Omental fat pad (tissue), 4 donors: ENCODE measurements around the gene CTTN. TPM values are rescaled to one million over a fixed set of nuclear protein-coding genes. Genes with fewer than 3 reads are reported as not detected.

ENCODE experiments used
- ATAC-seq: fragments of 150-250 bp; one replicate; pipeline ENCODE4 v1.9.1; 2016; ENCODE audit warnings: mild to moderate bottlenecking, moderate library complexity; ENCODE audit not compliant: low FRiP score
- DNase-seq: peaks from one replicate; pipeline ENCODE4 v3.0.0-alpha.2; 2019; ENCODE audit warnings: low spot score
- total RNA-seq, 4 donors: library from RNA; depleted of rRNA; stranded (reverse); fragments of >200 nt; gene quantifications; one replicate each; pipeline ENCODE4 v1.1.0, GENCODE V29; 2016
- TF ChIP-seq, protein P1 (sequence below), 3 donors: fragments of 450-650 bp; IDR thresholded peaks; one replicate each; pipeline ENCODE4 v1.5.1; 2016 to 2017; ENCODE audit warnings: antibody characterized with exemption in 3 of 3, mild to moderate bottlenecking in 3 of 3, moderate library complexity in 2 of 3

Gene CTTN
- total RNA-seq, 4 donors from 2014 or later = 240 to 341 (median 294) TPM

DNA sequence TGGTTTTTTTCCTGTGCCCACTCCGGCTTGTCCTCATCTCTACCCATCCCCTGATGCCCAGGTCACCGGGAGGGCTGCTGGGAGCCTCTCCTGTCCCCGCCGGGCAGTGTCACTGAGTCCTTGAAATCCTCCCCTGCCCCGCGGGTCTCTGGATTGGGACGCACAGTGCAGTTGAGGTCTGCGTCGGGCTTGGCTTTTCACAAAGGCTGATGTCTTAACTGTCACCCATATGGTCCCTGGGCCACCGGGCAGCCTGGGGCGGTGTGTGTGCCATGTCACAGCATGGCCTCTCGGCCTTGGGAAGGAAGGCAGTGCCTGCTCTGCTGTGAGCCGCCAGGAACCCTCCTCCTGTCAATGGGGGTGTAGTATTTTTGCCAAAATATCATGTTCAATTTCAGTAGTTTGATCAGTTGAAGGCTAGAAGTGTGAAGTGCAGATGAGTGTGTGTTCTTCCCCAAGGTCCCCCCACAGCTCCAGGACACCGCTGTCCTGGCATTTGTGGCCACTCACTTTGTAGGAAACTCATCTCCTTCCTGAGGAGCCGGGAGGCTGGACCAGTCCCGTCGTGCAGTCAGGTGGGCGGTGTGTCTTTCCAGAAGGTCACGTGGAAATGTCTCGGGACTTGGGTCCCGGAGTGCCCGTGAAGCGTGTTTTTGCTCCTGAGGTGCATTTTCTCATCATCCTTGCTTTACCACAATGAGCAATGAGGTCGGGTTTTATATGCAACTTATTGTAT is 37.6 kb downstream of the CTTN start:
- DNase-seq = no peak
- TF ChIP-seq, protein P1, sequence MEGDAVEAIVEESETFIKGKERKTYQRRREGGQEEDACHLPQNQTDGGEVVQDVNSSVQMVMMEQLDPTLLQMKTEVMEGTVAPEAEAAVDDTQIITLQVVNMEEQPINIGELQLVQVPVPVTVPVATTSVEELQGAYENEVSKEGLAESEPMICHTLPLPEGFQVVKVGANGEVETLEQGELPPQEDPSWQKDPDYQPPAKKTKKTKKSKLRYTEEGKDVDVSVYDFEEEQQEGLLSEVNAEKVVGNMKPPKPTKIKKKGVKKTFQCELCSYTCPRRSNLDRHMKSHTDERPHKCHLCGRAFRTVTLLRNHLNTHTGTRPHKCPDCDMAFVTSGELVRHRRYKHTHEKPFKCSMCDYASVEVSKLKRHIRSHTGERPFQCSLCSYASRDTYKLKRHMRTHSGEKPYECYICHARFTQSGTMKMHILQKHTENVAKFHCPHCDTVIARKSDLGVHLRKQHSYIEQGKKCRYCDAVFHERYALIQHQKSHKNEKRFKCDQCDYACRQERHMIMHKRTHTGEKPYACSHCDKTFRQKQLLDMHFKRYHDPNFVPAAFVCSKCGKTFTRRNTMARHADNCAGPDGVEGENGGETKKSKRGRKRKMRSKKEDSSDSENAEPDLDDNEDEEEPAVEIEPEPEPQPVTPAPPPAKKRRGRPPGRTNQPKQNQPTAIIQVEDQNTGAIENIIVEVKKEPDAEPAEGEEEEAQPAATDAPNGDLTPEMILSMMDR (IDR thresholded peaks at IDR 0.05) = no peak
- ATAC-seq = no peak

GRCh38 chr11:70436501-70436860 is 38.2 kb downstream of the CTTN start:
- ATAC-seq (no peak), DNase-seq (no peak)
- TF ChIP-seq, protein P1 (IDR thresholded peaks at IDR 0.05) = no peak

GRCh38 chr11:70437111-70437784 is 38.9 kb downstream of the CTTN start:
- DNase-seq (no peak), ATAC-seq (no peak)
- TF ChIP-seq, protein P1 (IDR thresholded peaks at IDR 0.05) = no peak

DNA sequence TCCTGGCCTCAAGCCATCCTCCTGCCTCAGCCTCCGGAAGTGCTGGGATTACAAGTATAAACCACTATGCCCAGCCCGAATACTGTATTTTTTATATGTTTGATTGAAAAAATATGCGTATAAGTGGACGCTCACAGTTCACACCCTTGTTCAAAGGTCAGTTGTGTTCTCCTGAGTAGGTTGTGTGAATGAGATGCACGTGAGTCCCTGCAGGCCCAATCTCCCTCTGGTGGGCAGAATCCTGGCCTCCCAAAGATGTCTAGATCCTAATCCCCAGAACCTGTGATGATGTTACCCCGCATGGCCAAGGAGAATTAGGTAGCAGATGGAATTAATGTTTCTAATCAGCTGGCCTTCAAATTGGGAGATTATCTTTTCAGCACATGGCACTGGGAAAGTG is 41.9 kb downstream of the CTTN start:
- ATAC-seq (no peak), DNase-seq (no peak)
- TF ChIP-seq, protein P1 (IDR thresholded peaks at IDR 0.05) = no peak

- DNase-seq = no peak
- TF ChIP-seq, protein P1 (IDR thresholded peaks at IDR 0.05) = no peak
- no peak for ATAC-seq
Observed at GRCh38 chr11:70443773-70444030, 45.4 kb downstream of the CTTN start.

GRCh38 chr11:70445091-70445490 is 46.8 kb downstream of the CTTN start:
- DNase-seq = no peak
- no peak for ATAC-seq
- TF ChIP-seq, protein P1 (IDR thresholded peaks at IDR 0.05) = no peak

- ATAC-seq (no peak), DNase-seq (no peak)
- TF ChIP-seq, protein P1 (IDR thresholded peaks at IDR 0.05) = no peak
Observed at GRCh38 chr11:70445605-70446004, 47.3 kb downstream of the CTTN start.
